ENCODE results near the gene TUT4.

GRCh38 chr1:52592637-52593323 is 39.9 kb upstream of the TUT4 start:
- TF ChIP-seq, protein P1, sequence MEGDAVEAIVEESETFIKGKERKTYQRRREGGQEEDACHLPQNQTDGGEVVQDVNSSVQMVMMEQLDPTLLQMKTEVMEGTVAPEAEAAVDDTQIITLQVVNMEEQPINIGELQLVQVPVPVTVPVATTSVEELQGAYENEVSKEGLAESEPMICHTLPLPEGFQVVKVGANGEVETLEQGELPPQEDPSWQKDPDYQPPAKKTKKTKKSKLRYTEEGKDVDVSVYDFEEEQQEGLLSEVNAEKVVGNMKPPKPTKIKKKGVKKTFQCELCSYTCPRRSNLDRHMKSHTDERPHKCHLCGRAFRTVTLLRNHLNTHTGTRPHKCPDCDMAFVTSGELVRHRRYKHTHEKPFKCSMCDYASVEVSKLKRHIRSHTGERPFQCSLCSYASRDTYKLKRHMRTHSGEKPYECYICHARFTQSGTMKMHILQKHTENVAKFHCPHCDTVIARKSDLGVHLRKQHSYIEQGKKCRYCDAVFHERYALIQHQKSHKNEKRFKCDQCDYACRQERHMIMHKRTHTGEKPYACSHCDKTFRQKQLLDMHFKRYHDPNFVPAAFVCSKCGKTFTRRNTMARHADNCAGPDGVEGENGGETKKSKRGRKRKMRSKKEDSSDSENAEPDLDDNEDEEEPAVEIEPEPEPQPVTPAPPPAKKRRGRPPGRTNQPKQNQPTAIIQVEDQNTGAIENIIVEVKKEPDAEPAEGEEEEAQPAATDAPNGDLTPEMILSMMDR (conservative IDR thresholded peaks at IDR 0.05; ENCODE audit: low read depth, low read length) = no peak
- TF ChIP-seq EZH2 (IDR thresholded peaks at IDR 0.05; ENCODE audit: borderline replicate concordance, low read depth, low read length, poor library complexity, severe bottlenecking) = no peak
